HG02884 (cell line): ENCODE measurements around the gene GGACT.
"Not testable (repeated sequence)": the region's sequence is repeated elsewhere in the genome, so short reads cannot be mapped to it uniquely, and the experiment has no call there.

Source experiments
- ATAC-seq: cut with Tn5 transposase; IDR thresholded peaks from one replicate; pipeline ENCODE4 v1.9.1; 2021; ENCODE audit warnings: mild to moderate bottlenecking, moderate library complexity; ENCODE audit not compliant: unreplicated experiment

GGACT gene

DNA sequence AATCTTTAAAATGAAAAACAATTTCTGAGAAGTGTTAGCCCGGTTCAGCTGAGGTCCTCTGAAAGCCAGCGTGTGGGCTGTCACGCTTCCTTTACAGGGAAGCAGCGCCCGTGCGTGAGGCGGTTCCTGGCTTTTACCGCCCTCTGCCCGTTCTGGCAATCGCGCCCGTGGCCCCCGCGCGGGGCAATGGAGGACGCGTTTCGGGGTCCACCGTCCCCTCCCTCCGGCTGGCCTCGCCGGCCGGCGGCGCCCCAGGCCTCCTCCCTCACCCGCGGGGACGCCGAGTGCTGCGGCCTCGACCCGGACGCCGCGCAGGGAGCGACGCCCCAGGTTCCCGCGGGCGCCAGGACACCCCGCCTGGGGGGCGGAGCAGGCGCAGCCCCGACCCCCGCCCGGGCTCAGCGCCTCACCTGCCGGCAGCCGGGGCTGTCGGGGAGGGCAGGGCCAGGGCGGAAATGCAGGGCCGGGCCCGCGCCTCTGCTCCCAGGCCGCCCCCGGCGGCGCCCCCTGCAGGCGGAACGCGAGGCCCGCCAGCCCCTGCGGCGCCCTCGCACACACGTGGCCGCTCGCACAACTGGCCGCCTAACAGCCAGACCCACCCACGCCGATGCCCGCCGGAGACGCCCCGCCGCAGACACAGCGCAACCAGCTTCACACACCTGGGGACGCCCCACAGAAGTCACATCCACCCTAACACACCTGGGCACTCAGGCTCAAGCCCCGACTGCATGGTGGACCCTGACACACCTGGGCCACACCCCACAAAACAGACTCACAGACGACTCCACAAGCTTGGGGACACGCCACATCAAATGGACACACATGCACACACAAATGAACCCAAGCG lies at the start of gene GGACT:
TSS of gene GGACT (minus strand) at position 459 of the 847 bp plus-strand sequence. CDS start 56,198 bp downstream, outside the sequence.
- ATAC-seq = peak; percentile 95

DNA sequence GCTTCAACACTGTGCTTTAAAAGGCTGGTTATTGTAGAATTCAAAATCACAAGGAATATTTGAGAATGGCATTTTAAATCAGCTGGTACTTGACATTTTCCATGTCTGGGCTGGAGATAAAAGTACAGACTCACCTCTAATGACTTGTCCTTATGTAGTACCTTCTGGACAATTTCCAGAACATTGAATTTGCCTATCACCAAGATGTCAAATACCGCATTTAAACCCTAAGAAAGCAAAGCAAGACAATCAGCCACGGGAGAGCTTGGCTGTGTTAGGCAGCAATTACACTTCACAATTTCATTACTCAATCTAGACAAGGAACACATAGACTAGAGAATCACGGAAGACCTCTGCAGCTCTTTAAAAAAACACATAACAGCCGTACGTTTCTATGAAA lies 49.2 kb upstream of the GGACT start:
- ATAC-seq = no peak

DNA sequence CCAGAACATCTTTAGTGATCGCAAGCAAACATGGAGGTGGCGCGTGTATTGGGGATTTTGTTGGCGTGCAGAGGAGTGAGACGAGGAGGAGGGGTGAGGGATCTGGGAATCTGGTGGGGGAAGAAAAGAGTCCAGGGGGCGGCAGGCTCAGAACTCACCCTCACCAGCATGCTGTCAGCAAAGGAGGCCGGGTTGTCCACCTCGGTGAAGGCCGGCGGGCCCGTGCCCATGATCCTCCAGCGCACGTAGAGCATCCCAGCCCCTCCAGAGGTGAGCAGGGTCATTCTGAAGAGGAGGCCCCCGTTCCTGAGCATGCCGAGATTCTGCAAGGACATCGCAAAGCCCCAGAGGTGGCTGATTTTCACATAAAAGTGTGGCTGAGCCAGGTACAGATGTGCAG lies 48.8 kb upstream of the GGACT start:
- no peak for ATAC-seq

DNA sequence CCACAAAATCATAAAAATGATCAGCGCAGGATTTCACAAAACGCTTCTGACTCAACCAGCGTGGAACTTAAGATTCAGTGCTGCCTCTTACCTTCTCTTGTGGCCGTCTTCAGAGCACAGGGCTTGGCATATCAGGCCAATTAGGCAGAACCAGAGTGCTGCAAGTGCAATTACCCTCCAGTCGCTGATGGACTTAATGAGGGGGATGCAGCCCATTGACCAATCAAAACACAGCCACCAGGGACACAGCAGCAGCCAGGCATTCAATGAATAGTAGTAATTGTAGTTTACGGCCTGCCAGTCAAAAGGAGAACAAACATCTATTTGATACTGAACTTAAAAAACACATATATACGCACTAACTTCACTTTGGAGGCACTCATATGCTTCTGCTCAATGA lies 47.9 kb upstream of the GGACT start:
- ATAC-seq = no peak

DNA sequence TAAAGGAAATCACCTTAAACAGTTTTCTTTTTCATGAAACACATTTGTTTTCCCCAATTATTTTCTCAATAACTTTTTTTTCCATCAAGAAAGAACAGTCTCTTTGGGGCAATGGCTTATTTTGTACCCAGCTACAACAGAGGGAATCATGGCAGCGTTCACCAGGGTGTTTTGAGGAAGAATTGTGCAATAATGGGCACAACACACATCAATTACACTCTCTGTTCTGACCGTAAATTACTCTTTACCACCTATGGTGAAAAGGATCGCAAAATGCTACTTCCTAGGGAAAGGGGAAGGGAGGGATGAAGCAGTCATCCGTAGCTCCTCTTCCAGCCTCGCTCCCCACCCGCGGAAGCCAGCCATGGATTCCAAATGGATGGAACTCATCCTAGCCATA lies 47.4 kb upstream of the GGACT start:
- ATAC-seq = no peak

DNA sequence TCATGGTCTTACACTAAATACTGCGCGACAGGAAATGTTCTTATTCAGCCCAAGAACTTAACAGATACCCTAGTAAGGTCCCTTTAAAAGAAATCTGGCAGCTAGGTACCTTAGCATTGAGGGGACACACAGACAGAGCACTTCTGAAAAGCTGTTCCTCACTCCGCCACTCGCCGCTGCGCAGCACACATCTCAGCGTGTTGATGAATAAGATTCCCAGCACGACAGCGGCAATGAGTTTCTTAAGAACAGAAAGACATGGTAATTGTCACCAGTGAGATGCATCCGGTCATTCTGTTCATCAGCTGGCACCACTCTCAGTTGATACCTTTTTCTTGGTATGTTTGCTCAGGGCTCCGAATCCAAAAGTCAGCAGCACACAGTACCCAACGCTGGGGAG lies 46.1 kb upstream of the GGACT start:
- ATAC-seq = no peak

DNA sequence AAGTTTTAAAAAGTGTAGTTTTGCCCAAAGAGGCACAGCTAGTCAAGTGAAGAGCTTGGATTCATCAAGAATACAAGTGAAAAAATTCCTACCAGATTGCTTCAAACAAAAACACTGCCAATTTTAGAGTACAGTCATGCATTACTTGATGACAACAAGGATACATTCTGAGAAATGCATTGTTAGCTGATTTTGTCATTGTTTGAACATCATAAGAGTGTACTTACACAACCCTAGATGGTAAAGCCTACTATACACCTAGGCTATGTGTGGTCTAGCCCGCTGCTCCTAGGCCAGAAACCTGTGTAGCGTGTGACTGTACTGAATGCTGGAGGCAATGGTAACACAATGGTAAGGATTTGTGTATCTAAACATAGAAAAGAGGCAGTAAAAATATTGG lies 44.9 kb upstream of the GGACT start:
- ATAC-seq = no peak

DNA sequence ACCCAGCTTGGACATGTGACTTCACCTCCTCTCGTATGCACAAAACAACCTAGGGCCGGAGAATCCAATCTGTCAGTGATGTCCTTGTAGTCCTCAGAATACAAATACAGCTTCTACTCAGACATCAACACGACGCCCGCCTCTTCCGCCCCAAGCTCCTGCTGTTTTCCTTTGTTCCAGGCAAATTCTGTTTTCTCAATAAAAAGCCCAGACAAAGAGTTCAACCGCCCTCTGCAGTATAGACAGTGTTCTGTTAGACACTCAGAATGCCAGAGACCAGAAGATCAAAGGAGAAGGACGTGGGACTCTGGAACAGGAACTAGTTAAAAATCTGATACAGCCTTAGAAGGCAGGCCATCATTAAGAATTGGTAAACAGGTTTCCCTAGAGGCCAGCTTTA lies 42.0 kb upstream of the GGACT start:
- ATAC-seq = no peak

DNA sequence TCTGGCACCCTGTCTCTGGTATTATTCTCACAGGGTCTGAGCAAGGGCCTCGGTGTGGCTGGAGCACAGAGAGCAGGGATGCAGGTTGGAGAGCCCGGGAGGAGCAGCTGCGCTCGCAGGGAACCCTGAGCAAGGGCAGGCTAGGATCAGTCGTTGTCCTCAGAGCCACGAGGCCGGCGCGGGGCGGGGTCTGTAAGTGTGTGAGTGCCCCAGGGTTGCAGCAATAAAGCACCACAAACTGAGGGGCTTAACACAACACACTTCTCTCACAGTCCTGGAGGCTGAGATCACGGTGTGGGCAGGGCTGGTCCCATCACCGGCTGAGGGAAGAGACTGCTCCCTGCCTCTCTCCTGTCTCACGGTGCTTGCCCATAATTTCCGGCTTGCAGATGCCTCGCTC lies 38.5 kb upstream of the GGACT start:
- no peak for ATAC-seq

DNA sequence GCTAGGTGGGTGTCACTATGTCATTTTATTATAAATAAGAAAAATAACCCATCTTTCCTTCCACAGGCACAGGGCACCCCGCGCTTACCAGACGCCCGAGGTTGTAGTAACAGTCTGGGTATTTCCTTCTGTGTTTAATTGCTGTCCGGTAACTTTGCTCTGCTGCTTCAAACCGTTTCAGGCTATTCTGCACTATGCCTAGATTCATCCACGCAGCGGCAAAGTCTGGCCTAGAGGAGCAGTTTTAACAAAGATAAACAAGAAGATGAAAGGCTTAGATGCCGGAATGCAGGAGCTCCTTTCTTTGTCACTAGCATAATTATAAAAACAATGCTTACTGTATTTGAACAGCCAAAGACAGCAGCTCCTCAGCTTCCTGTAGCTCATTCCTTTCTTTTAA lies 36.9 kb upstream of the GGACT start:
- no peak for ATAC-seq

DNA sequence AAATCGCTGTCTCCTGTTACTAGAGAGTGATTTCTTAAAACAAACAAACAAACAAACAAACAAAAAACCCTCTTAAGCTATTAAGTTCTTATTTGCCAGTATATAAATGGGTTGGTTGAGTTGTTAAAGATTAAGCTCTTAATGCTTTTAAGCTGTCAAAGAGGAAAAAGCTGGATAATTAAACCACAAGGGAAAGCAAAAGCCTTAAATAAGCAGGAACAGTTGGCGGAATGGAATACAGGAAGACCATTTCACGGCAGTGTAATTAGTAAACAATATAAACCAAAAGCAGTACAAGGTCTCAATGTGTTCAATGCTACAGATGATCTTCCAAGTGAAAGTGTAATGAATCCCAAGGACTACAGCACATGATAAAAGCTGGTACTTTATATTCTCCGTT lies 32.2 kb upstream of the GGACT start:
- ATAC-seq = no peak

DNA sequence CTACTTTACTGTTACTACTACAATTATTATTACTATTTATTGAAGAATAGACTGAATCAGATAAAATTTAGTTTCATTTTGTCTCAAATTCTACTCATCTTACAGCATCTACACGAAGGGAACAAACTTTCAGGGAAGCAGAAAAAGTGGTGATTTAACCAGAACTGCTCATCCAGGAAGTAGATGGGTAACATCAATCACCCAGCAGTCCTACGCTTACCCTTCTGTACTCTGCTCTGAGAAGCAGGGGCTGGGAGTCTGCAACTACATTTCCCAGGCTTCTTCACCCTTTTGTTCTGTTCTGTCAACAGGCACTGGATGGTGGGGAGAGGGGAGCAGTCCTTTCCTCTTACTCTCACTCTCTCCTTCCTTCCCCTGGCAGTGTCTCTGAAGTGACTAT lies 31.4 kb upstream of the GGACT start:
- no peak for ATAC-seq

DNA sequence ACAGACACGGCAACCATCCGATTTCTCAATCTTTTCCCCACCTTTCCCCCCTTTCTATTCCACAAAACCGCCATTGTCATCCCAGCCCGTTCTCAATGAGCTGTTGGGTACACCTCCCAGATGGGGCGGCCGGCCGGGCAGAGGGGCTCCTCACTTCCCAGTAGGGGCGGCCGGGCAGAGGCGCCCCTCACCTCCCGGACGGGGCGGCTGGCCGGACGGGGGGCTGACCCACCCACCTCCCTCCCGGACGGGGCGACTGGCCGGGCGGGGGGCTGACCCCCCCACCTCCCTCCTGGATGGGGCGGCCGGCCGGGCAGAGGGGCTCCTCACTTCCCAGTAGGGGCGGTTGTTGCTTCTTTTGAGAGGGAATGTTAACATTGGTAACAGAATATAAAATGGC lies 30.3 kb upstream of the GGACT start:
- not testable (repeated sequence) for ATAC-seq

DNA sequence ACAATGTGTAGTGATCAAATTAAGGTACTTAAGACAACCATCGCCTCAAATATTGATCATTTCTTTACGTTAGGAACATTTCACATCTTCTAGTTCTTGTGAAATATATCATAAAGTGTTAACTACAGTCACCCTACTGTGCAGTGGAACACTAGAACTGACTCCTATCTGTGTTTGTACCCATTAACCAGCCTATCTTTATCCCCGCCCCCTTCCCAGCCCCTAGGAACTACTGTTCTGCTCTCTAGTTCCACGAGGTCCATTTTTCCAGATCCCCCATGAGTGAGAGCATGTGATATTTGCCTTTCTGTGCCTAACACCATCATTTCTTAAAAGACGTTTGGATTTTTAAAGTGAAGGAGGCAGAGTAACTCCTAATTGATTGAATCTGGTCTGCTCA lies 24.4 kb upstream of the GGACT start:
- no peak for ATAC-seq

DNA sequence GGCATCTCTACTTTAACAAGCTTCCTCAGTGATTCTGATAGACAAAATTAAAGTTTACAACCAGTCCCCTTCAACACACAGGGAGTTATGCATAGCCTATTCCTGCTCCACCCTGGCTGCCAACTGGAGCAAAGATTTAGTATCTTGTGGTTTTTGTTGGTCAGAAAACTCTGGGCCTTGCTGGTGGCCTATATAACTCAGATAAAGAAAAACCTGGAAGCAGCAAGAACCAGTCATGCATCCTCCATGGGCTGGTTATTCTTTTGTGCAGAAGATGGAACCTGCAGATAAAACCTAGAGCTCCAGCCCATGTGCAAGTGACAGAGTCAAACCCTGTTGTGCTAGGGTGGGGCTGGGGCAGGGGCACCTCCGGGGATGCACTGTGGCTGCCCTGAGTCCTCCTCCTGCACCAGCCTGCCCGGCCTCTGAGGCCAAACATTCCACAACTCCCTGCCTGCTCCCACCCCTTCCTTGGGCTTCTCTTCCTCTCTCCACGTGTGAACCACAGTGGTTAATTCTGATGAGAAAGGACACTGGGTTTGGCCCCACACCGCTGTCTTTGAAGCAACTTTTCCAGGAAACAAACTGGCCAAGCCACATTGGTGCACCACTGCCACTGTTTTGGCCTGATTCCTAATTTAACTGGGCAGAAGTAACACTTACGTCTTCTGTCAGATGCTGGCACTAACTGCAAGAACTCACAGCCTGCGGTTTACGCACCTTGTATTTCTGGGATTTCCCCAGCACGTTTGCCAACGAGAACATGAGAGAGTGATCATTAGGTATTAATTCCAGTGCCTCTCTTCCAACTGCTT lies 23.3 kb upstream of the GGACT start:
- ATAC-seq = no peak

DNA sequence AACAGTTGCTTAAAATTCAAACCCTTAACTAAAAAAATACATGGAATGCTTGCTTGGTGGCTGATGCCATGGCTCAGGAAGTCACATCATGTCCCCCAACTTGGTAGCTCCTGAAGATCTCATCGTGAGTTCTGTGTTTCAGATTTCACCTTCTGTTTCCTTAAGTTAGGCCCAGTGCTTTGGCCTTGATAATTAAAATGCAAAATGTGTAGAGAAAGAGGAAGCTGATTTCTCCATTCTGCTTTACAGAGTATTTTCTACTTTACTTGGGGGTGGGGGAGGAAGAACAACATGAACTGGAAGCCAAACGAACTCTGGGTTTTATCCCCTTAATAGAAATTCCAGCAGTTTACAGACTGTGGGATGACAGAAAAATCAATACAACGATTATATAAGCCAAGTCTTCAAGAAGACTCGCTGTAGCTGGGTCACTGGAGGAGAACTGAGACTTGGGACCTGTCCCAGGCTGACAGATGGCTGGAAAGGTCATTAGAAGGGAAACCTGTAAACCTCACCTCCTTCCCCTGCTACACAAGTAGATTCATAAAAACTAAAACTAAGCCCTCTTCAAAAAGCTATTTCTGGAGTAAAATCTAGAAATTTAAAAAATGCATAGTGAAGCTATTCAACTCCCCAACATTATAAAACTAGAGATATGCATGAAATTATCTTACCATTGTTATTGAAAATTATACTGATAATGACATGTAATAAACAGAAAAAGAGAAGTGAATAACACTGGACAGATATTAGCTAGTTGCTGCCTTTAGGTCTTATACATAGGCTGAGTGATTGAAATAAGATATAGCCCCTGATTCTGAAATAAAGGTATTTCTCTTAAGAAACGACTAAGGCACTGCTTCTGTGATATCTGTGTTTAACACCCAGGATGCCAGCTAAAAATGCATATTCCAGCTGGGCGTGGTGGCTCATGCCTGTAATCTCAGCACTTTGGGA lies 22.1 kb upstream of the GGACT start:
- ATAC-seq = peak; percentile 22

DNA sequence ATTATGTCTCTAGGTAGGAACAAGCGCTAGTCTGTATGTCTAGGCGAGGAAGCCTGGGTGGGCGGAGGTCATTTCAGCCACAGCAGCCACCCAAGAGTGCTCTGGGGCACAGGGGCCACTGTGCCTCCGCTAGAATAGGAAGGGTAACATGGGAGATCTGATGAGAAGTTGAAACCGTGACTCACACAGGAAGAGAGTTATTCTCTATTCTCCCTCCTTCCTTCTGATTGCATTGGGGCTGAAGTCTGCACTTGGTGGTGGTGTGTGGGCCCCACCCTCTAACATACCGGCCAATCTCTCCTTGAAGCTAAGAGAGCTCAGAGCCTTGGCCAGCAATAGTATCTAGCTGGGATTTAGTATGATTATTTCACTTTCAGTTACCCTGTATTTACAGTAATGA lies 20.3 kb upstream of the GGACT start:
- ATAC-seq = peak; percentile 91

DNA sequence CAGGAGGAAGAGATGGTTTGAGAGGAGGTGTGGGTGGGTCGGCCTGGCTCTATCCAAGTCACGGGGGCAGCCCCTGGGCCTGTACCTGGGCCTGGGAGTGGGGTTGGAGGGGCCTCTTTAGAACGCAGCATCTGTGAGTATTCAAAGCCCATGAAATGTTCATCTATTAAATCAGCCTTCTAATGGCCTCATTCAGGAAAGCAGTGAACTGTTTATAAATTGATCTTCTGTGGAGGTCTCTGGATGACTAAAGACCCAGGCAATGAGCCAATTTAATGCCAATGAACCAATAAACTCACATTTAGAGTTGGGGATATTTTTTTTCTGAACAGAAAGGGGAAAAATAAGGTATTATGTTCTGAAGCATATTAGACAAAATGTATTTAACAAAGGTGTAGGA lies 19.9 kb upstream of the GGACT start:
- ATAC-seq = no peak

DNA sequence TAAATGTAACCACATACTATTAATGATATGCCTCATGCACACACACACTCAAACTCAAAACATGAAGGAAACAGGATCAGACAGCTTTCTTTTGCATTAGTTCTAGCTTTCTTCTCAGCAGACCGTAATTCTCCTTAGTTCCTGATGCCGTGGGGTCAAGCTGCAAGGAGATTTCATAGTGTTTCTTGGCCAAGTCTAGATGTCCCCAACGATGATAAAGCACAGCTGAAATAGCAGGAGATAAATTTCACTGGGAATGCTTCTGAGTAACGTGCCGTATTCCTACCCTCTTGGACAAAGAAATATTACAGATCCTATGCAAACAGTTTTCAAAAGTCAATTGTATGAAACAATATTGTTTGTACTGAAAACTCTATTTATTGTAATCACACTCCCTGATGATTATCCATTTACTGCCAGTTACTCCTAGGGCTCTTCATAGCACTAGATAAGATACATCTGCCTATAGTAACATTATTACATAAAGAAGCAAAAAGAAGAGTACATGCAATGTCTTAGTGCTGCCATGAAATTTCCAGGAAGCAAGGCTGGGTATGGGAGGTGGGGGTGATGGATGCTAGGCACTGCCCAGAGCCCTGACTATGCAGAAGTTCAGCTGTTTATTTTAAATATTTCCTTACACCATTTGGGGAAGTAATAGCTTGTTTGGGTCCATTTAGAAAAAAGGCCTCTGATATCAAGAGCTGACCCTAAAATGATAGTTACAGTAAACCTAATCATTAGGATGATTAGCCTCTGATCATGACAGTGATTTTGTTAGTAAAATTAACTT lies 16.5 kb upstream of the GGACT start:
- ATAC-seq = no peak

DNA sequence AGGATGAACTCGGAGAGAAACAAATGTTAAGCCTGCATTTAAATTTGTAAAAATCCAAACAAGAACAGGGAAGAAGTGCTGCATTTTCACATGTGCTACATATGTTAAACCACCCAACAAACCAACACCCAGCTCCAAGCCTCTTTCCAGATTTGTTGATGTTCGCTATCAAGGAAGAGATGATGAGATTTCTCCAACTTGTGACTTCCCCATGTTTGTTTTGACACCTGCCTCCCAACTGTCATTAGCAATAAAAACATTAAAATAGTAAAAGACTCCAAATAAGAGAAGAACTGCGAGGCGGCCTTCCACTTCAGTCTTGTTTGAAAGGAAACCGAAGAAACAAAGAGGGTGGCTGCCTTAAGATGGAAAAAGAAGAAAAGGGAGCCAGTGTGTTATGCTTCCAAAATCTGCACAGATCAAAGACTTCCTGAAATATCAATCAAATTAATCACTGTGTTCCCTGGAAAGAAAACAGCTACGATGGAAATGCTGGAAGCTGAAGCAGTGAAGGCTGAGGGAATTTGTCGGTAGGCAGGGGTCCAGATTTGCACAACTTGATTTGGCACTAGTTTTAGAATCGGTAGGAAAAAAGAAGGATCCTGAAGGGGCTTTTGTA lies 14.0 kb upstream of the GGACT start:
- ATAC-seq = no peak
